ENCODE measurements around the gene ADAMTSL3.

ADAMTSL3 gene

GRCh38 chr15:83830381-83830780 lies 176.5 kb downstream of the ADAMTSL3 start:
- DNase-seq (ENCODE audit: low read depth), result no peak

GRCh38 chr15:83833569-83833968 lies 179.6 kb downstream of the ADAMTSL3 start:
- DNase-seq (ENCODE audit: low read depth), result no peak

- no peak for DNase-seq (ENCODE audit: low read depth)
These were observed 181.6 kb downstream of the ADAMTSL3 start for GRCh38 chr15:83835479-83835878.

GRCh38 chr15:83837945-83838571 lies 184.1 kb downstream of the ADAMTSL3 start:
- no peak for DNase-seq (ENCODE audit: low read depth)

GRCh38 chr15:83838763-83839162 lies 184.8 kb downstream of the ADAMTSL3 start:
- no peak for DNase-seq (ENCODE audit: low read depth)

GRCh38 chr15:83842281-83842680 lies 188.4 kb downstream of the ADAMTSL3 start:
- DNase-seq (ENCODE audit: low read depth), result no peak

GRCh38 chr15:83843471-83843871 lies 189.5 kb downstream of the ADAMTSL3 start:
- DNase-seq (ENCODE audit: low read depth), result no peak

GRCh38 chr15:83844742-83845141 lies 190.8 kb downstream of the ADAMTSL3 start:
- no peak for DNase-seq (ENCODE audit: low read depth)

GRCh38 chr15:83845230-83845629 lies 191.3 kb downstream of the ADAMTSL3 start:
- DNase-seq (ENCODE audit: low read depth), result no peak

- DNase-seq (ENCODE audit: low read depth), result no peak
These were observed 192.9 kb downstream of the ADAMTSL3 start for GRCh38 chr15:83846847-83847246.

GRCh38 chr15:83848315-83849050 lies 194.6 kb downstream of the ADAMTSL3 start:
- DNase-seq (ENCODE audit: low read depth), result no peak

- no peak for DNase-seq (ENCODE audit: low read depth)
These were observed 196.1 kb downstream of the ADAMTSL3 start for GRCh38 chr15:83850015-83850414.

- no peak for DNase-seq (ENCODE audit: low read depth)
These were observed 196.8 kb downstream of the ADAMTSL3 start for GRCh38 chr15:83850501-83851245.

- no peak for DNase-seq (ENCODE audit: low read depth)
These were observed 199.3 kb downstream of the ADAMTSL3 start for GRCh38 chr15:83853232-83853631.

- no peak for DNase-seq (ENCODE audit: low read depth)
These were observed 200.4 kb downstream of the ADAMTSL3 start for GRCh38 chr15:83854321-83854720.

- DNase-seq (ENCODE audit: low read depth), result no peak
These were observed 201.2 kb downstream of the ADAMTSL3 start for GRCh38 chr15:83854950-83855707.

GRCh38 chr15:83855956-83856355 lies 202.0 kb downstream of the ADAMTSL3 start:
- no peak for DNase-seq (ENCODE audit: low read depth)

- no peak for DNase-seq (ENCODE audit: low read depth)
These were observed 205.0 kb downstream of the ADAMTSL3 start for GRCh38 chr15:83858820-83859505.

- no peak for DNase-seq (ENCODE audit: low read depth)
These were observed 212.8 kb downstream of the ADAMTSL3 start for GRCh38 chr15:83866692-83867091.

- no peak for DNase-seq (ENCODE audit: low read depth)
These were observed 215.4 kb downstream of the ADAMTSL3 start for GRCh38 chr15:83869341-83869740.

GRCh38 chr15:83871808-83872559 lies 218.1 kb downstream of the ADAMTSL3 start:
- no peak for DNase-seq (ENCODE audit: low read depth)
